ENCODE results near the gene TCP10L.
"Not testable (repeated sequence)": the region's sequence is repeated elsewhere in the genome, so short reads cannot be mapped to it uniquely, and the experiment has no call there.

TCP10L gene

GRCh38 chr21:32535612-32536011, 49.7 kb downstream of the TCP10L start:
- TF ChIP-seq CTCF (IDR thresholded peaks at IDR 0.05; ENCODE audit: low read depth, low read length, missing control alignments) = no peak
- no peak for DNase-seq (ENCODE audit: extremely low read depth, low read depth)
- no peak overlapping the region for H3K4me3 ChIP-seq (replicated peaks; ENCODE audit: low read depth, low read length)

- H3K4me3 ChIP-seq (replicated peaks; ENCODE audit: low read depth, low read length) = no peak overlapping the region
- TF ChIP-seq CTCF (IDR thresholded peaks at IDR 0.05; ENCODE audit: low read depth, low read length, missing control alignments) = no peak
- DNase-seq (ENCODE audit: extremely low read depth, low read depth) = no peak
These were observed 51.2 kb downstream of the TCP10L start for GRCh38 chr21:32534113-32534512.

DNA sequence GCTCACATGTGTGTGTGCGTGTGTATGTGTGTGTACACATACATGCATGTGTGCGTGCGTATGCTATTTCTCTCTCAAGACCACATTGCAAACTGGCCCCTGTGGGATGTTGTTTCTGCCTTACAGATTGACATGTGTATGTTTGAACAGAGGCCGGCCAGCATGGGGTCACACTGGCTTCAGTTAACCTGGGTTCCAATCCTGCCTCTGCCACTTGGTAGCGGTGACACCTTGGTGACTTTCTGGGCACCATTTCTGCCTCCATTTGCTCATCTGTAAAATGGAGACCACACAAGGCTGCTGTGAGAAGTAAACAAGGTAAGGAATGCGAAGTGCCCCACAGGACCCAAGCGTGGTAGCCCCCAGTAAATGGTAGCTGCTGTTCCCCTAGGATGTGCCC, 51.7 kb downstream of the TCP10L start:
- no peak overlapping the region for H3K4me3 ChIP-seq (replicated peaks; ENCODE audit: low read depth, low read length)
- no peak for TF ChIP-seq CTCF (IDR thresholded peaks at IDR 0.05; ENCODE audit: low read depth, low read length, missing control alignments)
- DNase-seq (ENCODE audit: extremely low read depth, low read depth) = no peak

- H3K4me3 ChIP-seq (replicated peaks; ENCODE audit: low read depth, low read length) = no peak overlapping the region
- no peak for TF ChIP-seq CTCF (IDR thresholded peaks at IDR 0.05; ENCODE audit: low read depth, low read length, missing control alignments)
- DNase-seq (ENCODE audit: extremely low read depth, low read depth) = no peak
These were observed 52.3 kb downstream of the TCP10L start for GRCh38 chr21:32533053-32533452.

- no peak overlapping the region for H3K4me3 ChIP-seq (replicated peaks; ENCODE audit: low read depth, low read length)
- DNase-seq (ENCODE audit: extremely low read depth, low read depth) = no peak
- TF ChIP-seq CTCF (IDR thresholded peaks at IDR 0.05; ENCODE audit: low read depth, low read length, missing control alignments) = no peak
These were observed 52.7 kb downstream of the TCP10L start for GRCh38 chr21:32532636-32533035.

- not testable (repeated sequence) for H3K4me3 ChIP-seq (replicated peaks; ENCODE audit: low read depth, low read length)
These were observed 53.8 kb downstream of the TCP10L start for GRCh38 chr21:32531561-32531960.

GRCh38 chr21:32530809-32531208, 54.5 kb downstream of the TCP10L start:
- DNase-seq (ENCODE audit: extremely low read depth, low read depth); H3K4me3 ChIP-seq (replicated peaks; ENCODE audit: low read depth, low read length): not testable (repeated sequence)

More at GRCh38 chr21:32531561-32531960, 53.8 kb downstream of the TCP10L start:
- not testable (repeated sequence) for DNase-seq (ENCODE audit: extremely low read depth, low read depth)

DNA sequence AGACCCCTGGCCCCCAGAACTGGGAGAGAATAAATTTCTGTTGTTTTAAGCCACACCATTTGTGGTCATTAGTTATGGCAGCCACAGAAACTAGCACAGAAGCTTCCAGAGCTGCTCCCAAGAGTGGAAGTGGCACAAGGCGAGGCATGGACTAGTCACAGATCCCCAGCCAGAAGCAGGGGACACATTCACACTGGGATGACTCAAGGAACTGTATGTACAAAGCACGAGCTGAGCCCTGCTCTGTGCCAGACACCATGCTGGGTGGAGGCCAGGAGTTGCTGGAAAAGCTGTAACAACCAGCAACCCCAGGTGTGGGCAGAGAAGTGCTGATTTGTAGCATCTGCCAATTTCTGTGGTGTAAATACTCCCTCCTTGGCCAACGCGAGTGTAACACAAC, 55.6 kb downstream of the TCP10L start:
- no peak for DNase-seq (ENCODE audit: extremely low read depth, low read depth)
- H3K4me3 ChIP-seq (replicated peaks; ENCODE audit: low read depth, low read length) = no peak overlapping the region
- no peak for TF ChIP-seq CTCF (IDR thresholded peaks at IDR 0.05; ENCODE audit: low read depth, low read length, missing control alignments)
